ENCODE results near the gene IRX4. TPM values are rescaled to one million over a fixed set of nuclear protein-coding genes. Genes with fewer than 3 reads are reported as not detected.

IRX4 gene
- total and polyA plus RNA-seq, 4 donors = not detected

- DNase-seq (ENCODE audit: low spot score) = no peak
- Histone ChIP-seq H3K4me3 (ENCODE audit: low read depth in 1 of 3, low read length in 3 of 3) (no peak overlapping the region), H3K36me3 (ENCODE audit: control insufficient read depth in 4 of 4, insufficient read depth in 3 of 4, low read depth in 1 of 4, low read length in 3 of 4) (no peaks in the 10 kb centered on the region), H3K27me3 (ENCODE audit: control insufficient read depth in 4 of 4, insufficient read depth in 4 of 4, low read length in 3 of 4) (peaks cover 0 to 3% (median 0%) of the 10 kb centered on the region in 4 donors), H3K27ac (ENCODE audit: low read depth in 1 of 2, low read length in 2 of 2) (no peak overlapping the region), H3K9ac (ENCODE audit: low read depth in 1 of 2, low read length in 2 of 2) (no peak overlapping the region), H3K9me3 (ENCODE audit: control insufficient read depth in 4 of 4, low read length in 3 of 4) (peaks cover 0 to 8% (median 5%) of the 10 kb centered on the region in 4 donors), H3K4me1 (ENCODE audit: control insufficient read depth in 4 of 4, insufficient read depth in 4 of 4, low read length in 3 of 4) (no peaks in the 10 kb centered on the region)
- TF ChIP-seq FOXA1 (IDR thresholded peaks at IDR 0.05) (no peak), ZBTB33 (IDR thresholded peaks at IDR 0.05) (no peak), ATF3 (IDR thresholded peaks at IDR 0.05) (no peak), TAF1 (conservative IDR thresholded peaks at IDR 0.05) (no peak), JUND (IDR thresholded peaks at IDR 0.05) (no peak), HNF4G (IDR thresholded peaks at IDR 0.05) (no peak), FOXA2 (IDR thresholded peaks at IDR 0.05) (no peak), REST (IDR thresholded peaks at IDR 0.05) (no peak), RAD21 (IDR thresholded peaks at IDR 0.05) (no peak)
- WGBS = 82% methylated on average over 18 of the region's 18 CpGs
These were observed 15.2 kb upstream of the IRX4 start for GRCh38 chr5:1897816-1898450.

- 73% methylated on average over 11 of the region's 11 CpGs for WGBS
- H3K27ac ChIP-seq (ENCODE audit: low read depth in 1 of 2, low read length in 2 of 2) = no peak overlapping the region
- DNase-seq (ENCODE audit: low spot score) = no peak
These were observed 14.7 kb upstream of the IRX4 start for GRCh38 chr5:1897386-1897785.

More at GRCh38 chr5:1897386-1897785, 14.7 kb upstream of the IRX4 start:
- no peaks in the 10 kb centered on the region for H3K36me3 ChIP-seq (ENCODE audit: control insufficient read depth in 4 of 4, insufficient read depth in 3 of 4, low read depth in 1 of 4, low read length in 3 of 4)
- H3K4me1 ChIP-seq (ENCODE audit: control insufficient read depth in 4 of 4, insufficient read depth in 4 of 4, low read length in 3 of 4) = no peaks in the 10 kb centered on the region
- H3K4me3 ChIP-seq (ENCODE audit: low read depth in 1 of 3, low read length in 3 of 3) = no peak overlapping the region
- no peak for TF ChIP-seq CTCF (IDR thresholded peaks at IDR 0.05; ENCODE audit: low read depth, low read length, missing input control)
- TF ChIP-seq EGR1 (IDR thresholded peaks at IDR 0.05; ENCODE audit: low read depth in 2 of 2) = no peak
- TF ChIP-seq SP1 (IDR thresholded peaks at IDR 0.05) = no peak
- no peak for TF ChIP-seq FOXA2 (IDR thresholded peaks at IDR 0.05)
- TF ChIP-seq FOXA1 (IDR thresholded peaks at IDR 0.05) = no peak
- no peak overlapping the region for H3K9ac ChIP-seq (ENCODE audit: low read depth in 1 of 2, low read length in 2 of 2)
- H3K27me3 ChIP-seq (ENCODE audit: control insufficient read depth in 4 of 4, insufficient read depth in 4 of 4, low read length in 3 of 4) = peaks cover 0 to 2% (median 0%) of the 10 kb centered on the region in 4 donors
- H3K9me3 ChIP-seq (ENCODE audit: control insufficient read depth in 4 of 4, low read length in 3 of 4) = peaks cover 0 to 8% (median 5%) of the 10 kb centered on the region in 4 donors
